ENCODE results near the gene TPD52L1.

Gene TPD52L1

GRCh38 chr6:125175466-125176048, 22.0 kb downstream of the TPD52L1 start:
- no peak for DNase-seq (ENCODE audit: low read depth in 2 of 2)

GRCh38 chr6:125182237-125183008, 28.9 kb downstream of the TPD52L1 start:
- no peak for DNase-seq (ENCODE audit: low read depth in 2 of 2)

GRCh38 chr6:125183391-125183790, 29.8 kb downstream of the TPD52L1 start:
- DNase-seq (ENCODE audit: low read depth in 2 of 2), result no peak

GRCh38 chr6:125188037-125188436, 34.5 kb downstream of the TPD52L1 start:
- no peak for DNase-seq (ENCODE audit: low read depth in 2 of 2)

GRCh38 chr6:125188594-125189203, 35.1 kb downstream of the TPD52L1 start:
- DNase-seq (ENCODE audit: low read depth in 2 of 2), result no peak

GRCh38 chr6:125189494-125189893, 35.9 kb downstream of the TPD52L1 start:
- DNase-seq (ENCODE audit: low read depth in 2 of 2), result no peak

GRCh38 chr6:125190667-125191066, 37.1 kb downstream of the TPD52L1 start:
- DNase-seq (ENCODE audit: low read depth in 2 of 2), result no peak

- DNase-seq (ENCODE audit: low read depth in 2 of 2), result peak; percentile 45 to 53
Measured at GRCh38 chr6:125191916-125192609, 38.5 kb downstream of the TPD52L1 start.

GRCh38 chr6:125192610-125192930, 39.0 kb downstream of the TPD52L1 start:
- DNase-seq (ENCODE audit: low read depth in 2 of 2), result no peak

- no peak for DNase-seq (ENCODE audit: low read depth in 2 of 2)
Measured at GRCh38 chr6:125193208-125193607, 39.6 kb downstream of the TPD52L1 start.

- no peak for DNase-seq (ENCODE audit: low read depth in 2 of 2)
Measured at GRCh38 chr6:125194941-125195340, 41.4 kb downstream of the TPD52L1 start.

GRCh38 chr6:125195526-125195925, 42.0 kb downstream of the TPD52L1 start:
- DNase-seq (ENCODE audit: low read depth in 2 of 2), result no peak

GRCh38 chr6:125196613-125197012, 43.0 kb downstream of the TPD52L1 start:
- no peak for DNase-seq (ENCODE audit: low read depth in 2 of 2)

GRCh38 chr6:125197795-125198269, 44.3 kb downstream of the TPD52L1 start:
- DNase-seq (ENCODE audit: low read depth in 2 of 2), result no peak

- DNase-seq (ENCODE audit: low read depth in 2 of 2), result no peak
Measured at GRCh38 chr6:125198398-125198937, 44.9 kb downstream of the TPD52L1 start.

GRCh38 chr6:125200941-125201340, 47.4 kb downstream of the TPD52L1 start:
- no peak for DNase-seq (ENCODE audit: low read depth in 2 of 2)

- DNase-seq (ENCODE audit: low read depth in 2 of 2), result peak; percentile 93 to 94
Measured at GRCh38 chr6:125201961-125202729, 48.6 kb downstream of the TPD52L1 start.

- no peak for DNase-seq (ENCODE audit: low read depth in 2 of 2)
Measured at GRCh38 chr6:125203395-125203794, 49.8 kb downstream of the TPD52L1 start.

GRCh38 chr6:125205931-125206330, 52.4 kb downstream of the TPD52L1 start:
- no peak for DNase-seq (ENCODE audit: low read depth in 2 of 2)

GRCh38 chr6:125206389-125206788, 52.8 kb downstream of the TPD52L1 start:
- DNase-seq (ENCODE audit: low read depth in 2 of 2), result no peak

- DNase-seq (ENCODE audit: low read depth in 2 of 2), result no peak
Measured at GRCh38 chr6:125207956-125208355, 54.4 kb downstream of the TPD52L1 start.

Measured in fibroblast of skin of left biceps (primary cell).